Lower lobe of right lung (tissue), 2 donors: ENCODE results near the gene MYL4. TPM values are rescaled to one million over a fixed set of nuclear protein-coding genes. Genes with fewer than 3 reads are reported as not detected.

ENCODE experiments used
- ATAC-seq, 2 donors: fragments of 200-7000 bp; cut with Tn5 transposase; one replicate each; pipeline ENCODE4 v1.9.1; 2020 to 2022; ENCODE audit warnings: mild to moderate bottlenecking in 2 of 2, moderate library complexity in 2 of 2
- DNase-seq: peaks from one replicate; pipeline ENCODE4 v3.0.0-alpha.2; 2020
- H3K27ac ChIP-seq: fragments of 200-600 bp; one replicate; pipeline ENCODE4 v1.8.0; 2022
- H3K27me3 ChIP-seq: fragments of 200-600 bp; one replicate; pipeline ENCODE4 v1.8.0; 2022; ENCODE audit warnings: low read depth
- H3K36me3 ChIP-seq: fragments of 200-600 bp; one replicate; pipeline ENCODE4 v1.8.0; 2022; ENCODE audit warnings: mild to moderate bottlenecking
- H3K4me1 ChIP-seq: fragments of 200-600 bp; one replicate; pipeline ENCODE4 v1.8.0; 2022
- H3K4me3 ChIP-seq: fragments of 200-600 bp; one replicate; pipeline ENCODE4 v1.8.0; 2022; ENCODE audit warnings: mild to moderate bottlenecking
- H3K9me3 ChIP-seq: fragments of 200-600 bp; one replicate; pipeline ENCODE4 v1.8.0; 2022
- intact Hi-C: fragments of 100-400 bp; cut with DNase I; formaldehyde crosslinking; loops from one replicate; pipeline ENCODE4 v1.11.0; 2022
- total RNA-seq: library from RNA; stranded (reverse); fragmentation: NEBNext Ultra II Directional; extraction: Animal tissue kit (Norgen Biotek cat#: 25700); gene quantifications from one replicate; pipeline ENCODE4 v1.2.1, GENCODE V29; 2021
- TF ChIP-seq, protein P1 (sequence below): fragments of 200-600 bp; IDR thresholded peaks from one replicate; pipeline ENCODE4 v1.8.0; 2022; ENCODE audit warnings: antibody characterized with exemption, mild to moderate bottlenecking
- donor health status: DM: no; HTN: yes; CAD: no; lungs with severe emphysema.

MYL4 gene
- total RNA-seq, 1 donor from 2014 or later: 3.0 TPM

DNA sequence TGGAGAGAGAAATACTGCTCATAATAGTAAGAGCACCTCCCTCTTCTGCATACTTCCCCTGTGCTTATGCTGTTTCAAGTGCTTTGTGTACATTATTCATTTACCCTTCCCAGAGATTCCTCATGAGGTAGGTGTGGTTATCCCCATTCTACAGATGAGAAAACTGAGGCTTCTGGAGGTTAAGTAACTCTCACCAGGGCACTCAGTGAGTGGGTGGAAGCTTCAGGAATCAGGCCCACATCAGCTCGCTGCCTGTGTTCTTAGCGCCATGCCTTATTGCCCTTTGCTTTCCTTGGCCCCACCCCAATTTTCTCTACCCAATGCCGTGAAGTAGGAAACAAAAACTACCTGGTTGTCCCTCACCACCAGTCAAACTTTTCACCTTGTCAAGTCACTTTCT, 26.4 kb downstream of the MYL4 start:
- Histone ChIP-seq H3K9me3 (no peaks in the 10 kb centered on the region), H3K4me1 (peaks cover 12% of the 10 kb centered on the region), H3K4me3 (no peak overlapping the region), H3K27ac (no peak overlapping the region), H3K36me3 (no peaks in the 10 kb centered on the region), H3K27me3 (no peaks in the 10 kb centered on the region)
- intact Hi-C loops: no loop called here
- TF ChIP-seq, protein P1, sequence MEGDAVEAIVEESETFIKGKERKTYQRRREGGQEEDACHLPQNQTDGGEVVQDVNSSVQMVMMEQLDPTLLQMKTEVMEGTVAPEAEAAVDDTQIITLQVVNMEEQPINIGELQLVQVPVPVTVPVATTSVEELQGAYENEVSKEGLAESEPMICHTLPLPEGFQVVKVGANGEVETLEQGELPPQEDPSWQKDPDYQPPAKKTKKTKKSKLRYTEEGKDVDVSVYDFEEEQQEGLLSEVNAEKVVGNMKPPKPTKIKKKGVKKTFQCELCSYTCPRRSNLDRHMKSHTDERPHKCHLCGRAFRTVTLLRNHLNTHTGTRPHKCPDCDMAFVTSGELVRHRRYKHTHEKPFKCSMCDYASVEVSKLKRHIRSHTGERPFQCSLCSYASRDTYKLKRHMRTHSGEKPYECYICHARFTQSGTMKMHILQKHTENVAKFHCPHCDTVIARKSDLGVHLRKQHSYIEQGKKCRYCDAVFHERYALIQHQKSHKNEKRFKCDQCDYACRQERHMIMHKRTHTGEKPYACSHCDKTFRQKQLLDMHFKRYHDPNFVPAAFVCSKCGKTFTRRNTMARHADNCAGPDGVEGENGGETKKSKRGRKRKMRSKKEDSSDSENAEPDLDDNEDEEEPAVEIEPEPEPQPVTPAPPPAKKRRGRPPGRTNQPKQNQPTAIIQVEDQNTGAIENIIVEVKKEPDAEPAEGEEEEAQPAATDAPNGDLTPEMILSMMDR: no peak
- ATAC-seq: no peak
- DNase-seq: no peak

DNA sequence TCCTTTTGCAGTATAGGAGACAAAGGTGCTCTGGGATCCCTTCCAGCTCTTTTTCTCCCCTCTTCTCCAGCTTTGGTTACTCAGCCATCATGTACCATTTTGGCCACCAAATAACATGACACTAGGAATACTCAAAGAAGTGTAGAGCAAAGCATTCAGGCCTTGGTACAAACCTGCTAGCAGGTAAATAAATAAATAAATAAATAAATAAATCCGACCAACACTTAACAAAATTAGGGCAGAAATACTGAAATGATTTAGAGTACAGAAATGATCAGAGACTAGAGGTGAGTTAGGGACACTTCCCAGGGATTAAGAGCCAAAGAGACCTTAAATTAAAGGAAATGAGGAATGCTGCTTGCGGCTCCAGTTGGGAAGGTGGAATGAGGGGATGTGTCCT, 26.8 kb downstream of the MYL4 start:
- Histone ChIP-seq H3K36me3 (no peaks in the 10 kb centered on the region), H3K27ac (no peak overlapping the region), H3K4me1 (peaks cover 17% of the 10 kb centered on the region), H3K27me3 (no peaks in the 10 kb centered on the region), H3K9me3 (no peaks in the 10 kb centered on the region), H3K4me3 (no peak overlapping the region)
- DNase-seq: no peak
- TF ChIP-seq, protein P1: no peak
- intact Hi-C loops: no loop called here
- no peak for ATAC-seq

DNA sequence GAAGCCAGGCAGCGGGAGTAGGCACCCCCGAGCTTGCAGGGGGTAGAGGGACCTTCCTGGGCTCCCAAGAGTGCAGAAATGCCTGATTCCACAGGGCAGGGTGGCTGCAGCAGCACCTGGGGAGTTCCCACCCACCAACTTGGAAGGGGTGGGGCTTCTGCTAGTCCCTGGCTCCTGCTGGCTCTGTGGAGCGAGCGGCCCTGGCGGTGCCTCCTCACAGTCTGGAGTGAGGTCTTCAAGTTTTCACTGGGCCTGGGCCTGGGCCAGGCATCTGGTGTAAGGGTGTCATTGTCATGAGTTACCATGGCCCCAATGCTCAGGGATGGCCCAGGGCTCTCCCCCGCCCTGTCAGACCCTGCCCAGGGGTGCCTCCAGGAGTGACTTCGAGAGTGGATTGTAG, 28.7 kb downstream of the MYL4 start:
- TF ChIP-seq, protein P1: no peak

DNA sequence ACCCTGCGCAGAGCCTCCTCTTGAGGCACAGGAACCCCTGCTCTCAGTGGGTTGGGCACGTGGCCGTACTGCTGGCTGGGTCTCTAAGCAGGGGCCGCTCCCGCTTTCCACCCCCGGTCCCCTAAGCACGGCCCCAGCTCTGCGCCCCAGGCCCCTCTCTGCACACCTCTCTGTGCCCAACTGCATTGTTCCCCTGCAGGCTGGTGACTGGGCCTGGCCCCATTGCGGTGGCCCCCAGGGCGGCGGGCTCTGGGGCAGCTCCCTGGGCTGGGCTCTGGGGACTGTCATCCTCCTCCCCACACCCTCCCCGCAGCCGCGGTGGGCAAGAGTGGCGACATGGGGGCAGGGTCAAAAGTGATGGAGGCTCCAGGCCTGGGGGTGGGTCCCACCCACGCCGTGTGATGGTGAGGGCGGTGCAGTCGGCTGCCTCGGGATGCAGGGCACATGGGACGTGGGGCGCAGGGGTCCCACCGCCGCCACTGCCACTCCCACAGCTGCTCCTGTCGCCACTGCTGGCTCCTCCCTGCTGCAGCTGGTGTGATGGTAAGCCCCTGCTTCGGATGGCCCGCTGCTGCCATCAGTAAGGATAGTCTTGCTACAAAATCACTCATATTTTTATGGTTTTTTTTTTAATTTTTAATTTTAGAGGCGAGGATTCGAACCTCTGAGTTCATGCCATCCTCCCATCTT, 29.3 kb downstream of the MYL4 start:
- no peaks in the 10 kb centered on the region for H3K27me3 ChIP-seq
- DNase-seq: no peak
- ATAC-seq: peak in 1 of 2 donors; percentile 20
- H3K36me3 ChIP-seq: no peaks in the 10 kb centered on the region
- no peak overlapping the region for H3K4me3 ChIP-seq
- no peaks in the 10 kb centered on the region for H3K9me3 ChIP-seq
- intact Hi-C loops: no loop called here
- peaks cover 18% of the 10 kb centered on the region for H3K4me1 ChIP-seq
- TF ChIP-seq, protein P1: no peak
- no peak overlapping the region for H3K27ac ChIP-seq

More for the DNA sequence above, 28.7 kb downstream of the MYL4 start:
- Histone ChIP-seq H3K4me1 (peaks cover 18% of the 10 kb centered on the region), H3K36me3 (no peaks in the 10 kb centered on the region), H3K9me3 (no peaks in the 10 kb centered on the region), H3K27ac (no peak overlapping the region), H3K4me3 (no peak overlapping the region), H3K27me3 (no peaks in the 10 kb centered on the region)
- ATAC-seq (peak in 1 of 2 donors; percentile 19), DNase-seq (no peak)
- intact Hi-C loops: no loop called here

DNA sequence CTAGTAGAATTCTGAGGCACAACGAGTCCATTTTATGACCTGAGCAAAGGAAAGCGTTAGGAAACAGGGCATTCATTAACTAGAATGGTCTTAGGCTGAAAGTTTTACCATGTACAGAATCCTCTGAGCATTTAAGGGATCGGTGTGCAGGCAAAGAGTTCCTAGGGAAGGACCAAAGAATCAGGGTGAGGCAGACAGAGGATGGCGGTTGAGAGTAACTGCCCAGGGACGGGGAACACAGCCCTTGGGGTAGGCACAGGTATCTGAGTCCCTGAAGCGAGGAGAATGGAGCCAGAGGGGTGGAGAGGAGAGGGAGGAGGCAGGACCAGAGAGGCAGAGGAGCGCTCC, 30.4 kb downstream of the MYL4 start:
- Histone ChIP-seq H3K9me3 (no peaks in the 10 kb centered on the region), H3K4me3 (no peak overlapping the region), H3K27ac (peak overlapping the region; percentile 59), H3K36me3 (no peaks in the 10 kb centered on the region), H3K27me3 (no peaks in the 10 kb centered on the region), H3K4me1 (peaks cover 18% of the 10 kb centered on the region)
- DNase-seq (no peak), ATAC-seq (no peak)
- intact Hi-C loops: no loop called here
- TF ChIP-seq, protein P1: no peak
